Transverse colon (tissue), 4 donors: Measurements from ENCODE around the gene MPRIP. TPM values are rescaled to one million over a fixed set of nuclear protein-coding genes. Genes with fewer than 3 reads are reported as not detected.

ENCODE experiments used
- DNase-seq: peaks from one replicate; pipeline ENCODE4 v3.0.0-alpha.2; 2019
- H3K27ac ChIP-seq, 4 donors: fragments of 200-600 bp; sonication (generic); 2 replicates each; pipeline ENCODE4 v1.5.1; 2016 to 2018; ENCODE audit warnings: inconsistent platforms in 4 of 4
- H3K27me3 ChIP-seq: fragments of 200-600 bp; sonication (generic); 2 replicates; pipeline ENCODE4 v1.5.1; 2017; ENCODE audit warnings: inconsistent platforms
- H3K36me3 ChIP-seq, 4 donors: fragments of 200-600 bp; sonication (generic); 2 replicates each; pipeline ENCODE4 v1.5.1; 2017 to 2019; ENCODE audit warnings: inconsistent platforms in 4 of 4
- H3K4me1 ChIP-seq, 4 donors: fragments of 200-600 bp; sonication (generic); 2 replicates each; pipeline ENCODE4 v1.5.1; 2017 to 2020; ENCODE audit warnings: inconsistent platforms in 4 of 4
- H3K4me3 ChIP-seq, 4 donors: fragments of 200-600 bp; sonication (generic); 1 replicate in 1 of 4; 2 replicates in 3 of 4; pipeline versions ENCODE4 v1.5.1 to v1.6.1; 2017 to 2019; ENCODE audit warnings: inconsistent platforms in 4 of 4
- H3K9me3 ChIP-seq, 2 donors: fragments of 200-600 bp; sonication (generic); 2 replicates each; pipeline ENCODE4 v1.5.1; 2017 to 2019; ENCODE audit warnings: inconsistent platforms in 2 of 2
- EP300 ChIP-seq: sonication (generic); formaldehyde crosslinking; IDR thresholded peaks from one replicate; pipeline ENCODE4 v1.6.1; 2017; ENCODE audit warnings: antibody characterized with exemption, low read depth
- POLR2A ChIP-seq: fragments of 450-650 bp; IDR thresholded peaks from one replicate; pipeline ENCODE4 v1.6.1; 2016; ENCODE audit warnings: antibody characterized with exemption, mild to moderate bottlenecking, moderate library complexity
- POLR2AphosphoS5 ChIP-seq, 3 donors: sonication (generic); formaldehyde crosslinking; IDR thresholded peaks; one replicate each; pipeline ENCODE4 v1.6.1; 2016; ENCODE audit warnings: antibody characterized with exemption in 3 of 3
- WGBS, 2 donors: methylation state at CpG; one replicate each; pipeline ENCODE4 v1.1.5; 2018; ENCODE audit warnings: low coverage in 1 of 2; 5-methylcytosine and 5-hydroxymethylcytosine counted together
- in situ Hi-C, 4 donors: fragments of 200-750 bp; cut with MboI; loops; one replicate each; pipeline versions ENCODE4 v1.15.0 to v1.15.1; 2017; ENCODE audit warnings: low sequenced_read_pairs in 3 of 4, low pct_ligation_motif_present in 1 of 4, low pct_unique_long_range_greater_than_20kb in 1 of 4
- intact Hi-C: fragments of 100-400 bp; cut with DNase I; formaldehyde crosslinking; loops from one replicate; pipeline ENCODE4 v1.15.1; 2023; ENCODE audit warnings: low total_unique reads
- total RNA-seq, 4 donors: library from RNA; depleted of rRNA; stranded (reverse); fragments of >200 nt; gene quantifications; one replicate each; pipeline ENCODE4 v1.1.0, GENCODE V29; 2016
- TF ChIP-seq, protein P1 (sequence below), 5 experiments: fragments of 200-600 bp in 3 of 5; fragments of 450-650 bp in 2 of 5; sonication (generic) in 3 of 5; IDR thresholded peaks; 1 replicate in 2 of 5; 2 replicates in 3 of 5; pipeline ENCODE4 v1.5.1; 2016 to 2017; ENCODE audit warnings: antibody characterized with exemption in 5 of 5, inconsistent platforms in 3 of 5, mild to moderate bottlenecking in 2 of 5, moderate library complexity in 1 of 5

Gene MPRIP
- total RNA-seq, 4 donors from 2014 or later: 124 to 368 (median 158) TPM

DNA sequence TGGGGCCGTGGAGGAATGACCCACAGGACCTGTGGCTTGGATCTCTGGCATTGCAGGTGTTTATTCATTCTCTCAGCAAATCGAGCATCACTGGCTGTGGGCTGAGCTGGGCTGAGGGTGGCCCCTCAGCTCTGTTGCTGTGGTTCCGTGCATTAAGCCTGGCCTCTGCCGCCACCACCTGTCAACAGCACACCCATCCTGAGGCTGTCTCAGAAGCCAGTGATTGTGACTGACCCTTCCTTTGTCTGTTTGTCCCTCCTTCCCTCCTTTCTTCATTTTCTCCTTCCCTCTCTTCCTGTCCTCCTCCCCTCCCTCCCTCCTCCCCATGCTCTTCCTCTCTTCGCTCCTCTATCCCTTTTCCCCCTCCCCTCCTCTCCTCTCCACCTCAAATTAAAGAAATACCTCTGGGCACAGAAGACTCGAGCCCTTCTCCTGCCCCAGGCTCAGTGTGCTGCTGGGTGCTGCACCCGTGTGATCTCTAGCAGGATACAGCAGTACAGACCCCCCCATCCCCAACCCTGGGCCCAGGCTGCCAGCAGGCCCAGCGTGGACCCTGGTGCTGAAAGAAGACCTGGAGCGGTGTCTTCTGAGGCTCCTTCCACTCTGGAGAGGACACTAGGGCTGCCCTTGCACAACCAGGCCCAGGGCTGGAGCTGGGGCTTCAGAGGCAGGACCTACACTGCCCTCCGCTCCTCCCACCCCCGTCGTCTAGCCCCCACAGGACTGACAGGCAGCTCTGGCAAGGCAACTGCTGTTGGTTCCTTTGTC is 88.0 kb downstream of the MPRIP start:
- H3K27ac ChIP-seq: no peak overlapping the region
- peaks cover 0 to 18% (median 0%) of the 10 kb centered on the region in 4 donors for H3K36me3 ChIP-seq
- TF ChIP-seq, protein P1, sequence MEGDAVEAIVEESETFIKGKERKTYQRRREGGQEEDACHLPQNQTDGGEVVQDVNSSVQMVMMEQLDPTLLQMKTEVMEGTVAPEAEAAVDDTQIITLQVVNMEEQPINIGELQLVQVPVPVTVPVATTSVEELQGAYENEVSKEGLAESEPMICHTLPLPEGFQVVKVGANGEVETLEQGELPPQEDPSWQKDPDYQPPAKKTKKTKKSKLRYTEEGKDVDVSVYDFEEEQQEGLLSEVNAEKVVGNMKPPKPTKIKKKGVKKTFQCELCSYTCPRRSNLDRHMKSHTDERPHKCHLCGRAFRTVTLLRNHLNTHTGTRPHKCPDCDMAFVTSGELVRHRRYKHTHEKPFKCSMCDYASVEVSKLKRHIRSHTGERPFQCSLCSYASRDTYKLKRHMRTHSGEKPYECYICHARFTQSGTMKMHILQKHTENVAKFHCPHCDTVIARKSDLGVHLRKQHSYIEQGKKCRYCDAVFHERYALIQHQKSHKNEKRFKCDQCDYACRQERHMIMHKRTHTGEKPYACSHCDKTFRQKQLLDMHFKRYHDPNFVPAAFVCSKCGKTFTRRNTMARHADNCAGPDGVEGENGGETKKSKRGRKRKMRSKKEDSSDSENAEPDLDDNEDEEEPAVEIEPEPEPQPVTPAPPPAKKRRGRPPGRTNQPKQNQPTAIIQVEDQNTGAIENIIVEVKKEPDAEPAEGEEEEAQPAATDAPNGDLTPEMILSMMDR (IDR thresholded peaks at IDR 0.05): no peak
- no peak for TF ChIP-seq EP300
- TF ChIP-seq POLR2AphosphoS5 (IDR thresholded peaks at IDR 0.05): no peak
- no peak for TF ChIP-seq POLR2A
- no peak for DNase-seq
- no peaks in the 10 kb centered on the region for H3K9me3 ChIP-seq
- WGBS, 2 donors: 84% methylated on average over 12 of the region's 12 CpGs; no CpG with 5 or more reads in 1 of the 2 donors
- no peak overlapping the region for H3K4me3 ChIP-seq
- H3K4me1 ChIP-seq: peaks cover 0 to 8% (median 0%) of the 10 kb centered on the region in 4 donors
- intact Hi-C loops: no loop called here
- in situ Hi-C loops: loop anchor here in 1 of 4 donors (25.0 kb wide), 1 partner anchor 118 kb away; no protein-coding TSS in a partner anchor
- H3K27me3 ChIP-seq: no peaks in the 10 kb centered on the region

DNA sequence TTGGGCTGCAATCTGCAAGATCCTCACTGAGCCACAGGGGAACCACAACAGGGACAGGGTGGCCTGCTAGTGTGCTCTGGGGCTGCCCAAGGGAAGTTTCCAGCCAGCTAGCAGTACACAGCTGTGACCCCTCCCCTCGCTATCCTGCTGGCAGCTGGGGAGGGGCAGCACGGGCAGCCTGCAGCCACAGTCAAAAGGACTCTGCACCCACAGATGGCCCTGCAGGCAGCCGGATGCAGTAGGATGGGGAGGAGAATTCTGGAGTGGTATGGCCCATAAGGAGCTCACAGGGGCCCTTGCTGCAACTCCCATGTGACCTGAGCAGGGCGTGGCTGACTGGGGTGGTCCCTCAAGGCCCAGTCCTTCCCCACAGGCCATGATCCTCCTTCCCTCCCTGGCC is 89.6 kb downstream of the MPRIP start:
- no peak overlapping the region for H3K27ac ChIP-seq
- no peaks in the 10 kb centered on the region for H3K4me1 ChIP-seq
- H3K27me3 ChIP-seq: no peaks in the 10 kb centered on the region
- no peak for DNase-seq
- H3K36me3 ChIP-seq: peaks cover 0 to 24% (median 0%) of the 10 kb centered on the region in 4 donors
- intact Hi-C loops (no loop called here), in situ Hi-C loops (loop anchor here in 1 of 4 donors (25.0 kb wide), 1 partner anchor 120 kb away; no protein-coding TSS in a partner anchor)
- no peaks in the 10 kb centered on the region for H3K9me3 ChIP-seq
- WGBS, 2 donors: 72% methylated on average over 4 of the region's 4 CpGs; no CpG with 5 or more reads in 1 of the 2 donors
- H3K4me3 ChIP-seq: no peak overlapping the region
- no peak for TF ChIP-seq EP300
- TF ChIP-seq POLR2AphosphoS5 (IDR thresholded peaks at IDR 0.05): no peak
- TF ChIP-seq POLR2A: no peak
- TF ChIP-seq, protein P1 (IDR thresholded peaks at IDR 0.05): no peak

DNA sequence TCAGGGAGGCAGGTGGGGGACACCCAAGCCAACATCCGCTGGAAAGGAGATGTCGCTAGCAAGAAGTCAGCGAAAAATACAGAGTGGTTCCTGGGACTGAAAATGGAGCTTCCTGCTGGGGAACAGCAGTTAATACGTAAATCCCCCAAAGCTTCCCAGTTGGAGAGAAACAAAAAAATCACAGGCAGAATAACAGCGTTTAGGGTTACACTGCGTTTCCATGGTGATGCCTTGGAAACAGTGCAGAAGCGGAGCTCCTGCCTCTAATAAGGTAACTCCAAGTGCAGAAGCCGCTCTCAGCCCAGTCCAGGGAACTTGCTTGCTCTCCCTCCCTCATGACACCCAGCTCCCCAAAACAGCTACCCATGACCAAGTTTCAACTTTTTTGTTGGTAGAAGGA is 90.5 kb downstream of the MPRIP start:
- TF ChIP-seq, protein P1 (IDR thresholded peaks at IDR 0.05): no peak
- TF ChIP-seq EP300 (no peak), POLR2A (no peak), POLR2AphosphoS5 (IDR thresholded peaks at IDR 0.05) (no peak)
- H3K27me3 ChIP-seq: no peaks in the 10 kb centered on the region
- WGBS, 2 donors: 88 to 94% methylated on average over 3 to 8 of the region's 8 CpGs
- no peaks in the 10 kb centered on the region for H3K9me3 ChIP-seq
- in situ Hi-C loops (loop anchor here in 1 of 4 donors (25.0 kb wide), 1 partner anchor 120 kb away; no protein-coding TSS in a partner anchor), intact Hi-C loops (no loop called here)
- H3K36me3 ChIP-seq: peaks cover 0 to 29% (median 0%) of the 10 kb centered on the region in 4 donors
- no peak for DNase-seq
- no peak overlapping the region for H3K27ac ChIP-seq
- no peaks in the 10 kb centered on the region for H3K4me1 ChIP-seq
- no peak overlapping the region for H3K4me3 ChIP-seq

DNA sequence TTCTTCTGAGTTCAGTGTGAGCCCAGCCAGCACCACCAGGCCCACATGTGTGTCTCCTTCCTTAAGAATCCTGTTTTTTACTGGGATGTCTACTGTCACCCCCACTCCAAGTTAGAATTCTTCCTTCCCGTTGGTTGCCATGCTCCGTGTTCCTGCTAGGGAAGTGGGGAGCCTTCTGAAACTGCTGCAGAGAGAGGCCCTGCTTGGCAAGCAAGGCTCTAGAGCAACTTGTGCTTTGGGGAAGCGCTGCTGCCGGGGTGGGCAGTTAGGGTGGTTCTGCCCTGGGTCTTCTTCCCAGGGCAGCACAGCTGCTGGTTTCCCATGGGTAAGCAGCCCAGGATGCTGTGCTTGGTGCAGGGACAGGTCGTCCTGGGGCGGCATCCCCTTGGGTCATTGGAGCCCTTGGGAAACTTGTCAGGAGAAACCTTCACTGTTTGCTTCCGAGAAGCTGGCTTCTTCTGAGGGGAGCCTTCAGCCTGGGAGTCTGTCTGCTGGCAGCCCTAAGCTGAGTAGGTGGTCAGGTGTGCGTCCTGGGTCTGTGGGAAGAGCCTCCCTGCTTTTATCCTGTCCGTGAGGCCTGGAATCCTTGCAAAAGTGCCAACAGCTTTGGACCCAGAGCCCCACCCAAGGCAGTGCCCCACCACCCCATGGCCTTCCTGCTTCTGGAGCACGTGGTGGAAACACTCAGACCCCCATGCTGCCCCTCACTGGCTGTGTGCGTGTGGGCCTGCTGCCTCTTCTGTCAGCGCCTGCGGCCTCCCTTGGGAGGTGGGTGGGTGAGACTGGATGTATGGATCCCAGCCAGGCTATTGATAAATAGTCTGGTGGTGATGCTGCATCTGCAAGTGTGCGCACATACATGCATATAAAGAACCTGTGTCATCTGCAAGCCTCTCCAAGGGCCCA is 92.0 kb downstream of the MPRIP start:
- DNase-seq: no peak
- Histone ChIP-seq H3K36me3 (peaks cover 0 to 43% (median 8%) of the 10 kb centered on the region in 4 donors), H3K27ac (no peak overlapping the region), H3K4me1 (no peaks in the 10 kb centered on the region), H3K4me3 (no peak overlapping the region), H3K9me3 (no peaks in the 10 kb centered on the region), H3K27me3 (no peaks in the 10 kb centered on the region)
- WGBS, 2 donors: 86 to 91% methylated on average over 4 to 13 of the region's 14 CpGs
- TF ChIP-seq POLR2A (no peak), EP300 (no peak), POLR2AphosphoS5 (IDR thresholded peaks at IDR 0.05) (no peak)
- TF ChIP-seq, protein P1 (IDR thresholded peaks at IDR 0.05): no peak
- intact Hi-C loops: no loop called here
- in situ Hi-C loops: loop anchor here in 1 of 4 donors (25.0 kb wide), 1 partner anchor 122 kb away; no protein-coding TSS in a partner anchor
